Brain microvascular endothelial cell (primary cell): Measurements from ENCODE around the gene HPGD.

Source experiments
- DNase-seq: peaks from one replicate; pipeline ENCODE4 v3.0.0-alpha.2; 2020
- H3K27ac ChIP-seq: fragments of 250-450 bp; sonication (Bioruptor Pico); 2 replicates; pipeline ENCODE4 v1.5.1; 2020; ENCODE audit warnings: mild to moderate bottlenecking, moderate library complexity
- H3K27me3 ChIP-seq: fragments of 250-450 bp; sonication (Bioruptor Pico); replicated peaks from 2 replicates; pipeline ENCODE4 v1.5.1; 2020; ENCODE audit warnings: mild to moderate bottlenecking
- H3K36me3 ChIP-seq: fragments of 250-450 bp; sonication (Bioruptor Pico); replicated peaks from 2 replicates; pipeline ENCODE4 v1.5.1; 2020; ENCODE audit warnings: mild to moderate bottlenecking
- H3K4me3 ChIP-seq: 2 replicates; pipeline ENCODE4 v1.5.1; 2011; ENCODE audit warnings: low read depth, mild to moderate bottlenecking, control low read depth, low read length, moderate library complexity
- in situ Hi-C: cut with HindIII; loops from 2 replicates; pipeline ENCODE4 v1.10.0; 2017; ENCODE audit warnings: low sequenced_read_pairs, low pct_ligation_motif_present
- TF ChIP-seq, protein P1 (sequence below): IDR thresholded peaks from 2 replicates; pipeline ENCODE4 v1.5.1; 2011; ENCODE audit warnings: low read depth, mild to moderate bottlenecking, moderate library complexity, low read length, control low read depth, inconsistent platforms; ENCODE audit errors: missing control alignments

Gene HPGD

GRCh38 chr4:174526731-174527130, 4.4 kb upstream of the HPGD start:
- in situ Hi-C loops = no loop called here
- DNase-seq = no peak
- Histone ChIP-seq H3K27me3 (no peaks in the 10 kb centered on the region), H3K27ac (no peak overlapping the region), H3K36me3 (no peaks in the 10 kb centered on the region), H3K4me3 (no peak overlapping the region)
- TF ChIP-seq, protein P1, sequence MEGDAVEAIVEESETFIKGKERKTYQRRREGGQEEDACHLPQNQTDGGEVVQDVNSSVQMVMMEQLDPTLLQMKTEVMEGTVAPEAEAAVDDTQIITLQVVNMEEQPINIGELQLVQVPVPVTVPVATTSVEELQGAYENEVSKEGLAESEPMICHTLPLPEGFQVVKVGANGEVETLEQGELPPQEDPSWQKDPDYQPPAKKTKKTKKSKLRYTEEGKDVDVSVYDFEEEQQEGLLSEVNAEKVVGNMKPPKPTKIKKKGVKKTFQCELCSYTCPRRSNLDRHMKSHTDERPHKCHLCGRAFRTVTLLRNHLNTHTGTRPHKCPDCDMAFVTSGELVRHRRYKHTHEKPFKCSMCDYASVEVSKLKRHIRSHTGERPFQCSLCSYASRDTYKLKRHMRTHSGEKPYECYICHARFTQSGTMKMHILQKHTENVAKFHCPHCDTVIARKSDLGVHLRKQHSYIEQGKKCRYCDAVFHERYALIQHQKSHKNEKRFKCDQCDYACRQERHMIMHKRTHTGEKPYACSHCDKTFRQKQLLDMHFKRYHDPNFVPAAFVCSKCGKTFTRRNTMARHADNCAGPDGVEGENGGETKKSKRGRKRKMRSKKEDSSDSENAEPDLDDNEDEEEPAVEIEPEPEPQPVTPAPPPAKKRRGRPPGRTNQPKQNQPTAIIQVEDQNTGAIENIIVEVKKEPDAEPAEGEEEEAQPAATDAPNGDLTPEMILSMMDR = no peak

GRCh38 chr4:174524242-174524641, 2.0 kb upstream of the HPGD start:
- no peak overlapping the region for H3K4me3 ChIP-seq
- no peak for DNase-seq
- H3K27ac ChIP-seq = no peak overlapping the region
- in situ Hi-C loops = no loop called here
- TF ChIP-seq, protein P1 = no peak
- H3K36me3 ChIP-seq = no peaks in the 10 kb centered on the region
- no peaks in the 10 kb centered on the region for H3K27me3 ChIP-seq

DNA sequence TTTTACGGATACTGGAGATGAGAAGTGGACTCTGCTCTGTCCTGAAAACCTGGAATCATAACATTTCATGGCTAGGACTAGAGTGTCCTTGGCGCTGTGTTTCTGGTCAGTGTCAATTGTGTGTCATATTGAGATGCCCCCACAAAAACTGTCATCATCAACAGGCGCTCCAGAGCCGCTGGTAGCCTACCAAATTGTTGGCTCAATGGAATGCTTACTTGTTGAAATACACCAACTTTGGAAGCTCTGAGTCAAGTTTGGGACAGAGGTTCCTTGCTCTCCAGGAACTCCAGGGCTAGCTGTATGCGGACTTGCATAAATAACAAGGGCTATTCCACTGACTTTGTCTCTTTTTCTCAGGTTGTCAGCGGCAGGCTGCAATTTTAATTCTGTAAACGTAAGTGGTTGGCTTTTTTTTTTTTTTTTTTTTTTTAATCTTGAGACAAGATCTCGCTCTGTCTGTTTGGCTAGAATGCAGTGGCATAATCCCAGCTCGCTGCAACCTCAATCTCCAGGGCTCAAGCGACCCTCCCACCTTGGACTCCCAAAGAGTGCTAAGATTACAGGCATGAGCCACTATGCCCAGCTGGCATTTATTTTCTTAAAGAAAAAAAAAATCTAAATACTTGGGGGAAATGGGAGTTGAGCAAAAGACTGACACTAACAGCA, 871 bp upstream of the HPGD start:
- H3K4me3 ChIP-seq = peak overlapping the region; percentile 64
- H3K27ac ChIP-seq = no peak overlapping the region

GRCh38 chr4:174521800-174522182, 497 bp downstream of the HPGD start:
- no peak overlapping the region for H3K27ac ChIP-seq
- H3K4me3 ChIP-seq = peak overlapping the region; percentile 64
- in situ Hi-C loops = no loop called here
- TF ChIP-seq, protein P1 = no peak
- no peak for DNase-seq
- no peaks in the 10 kb centered on the region for H3K27me3 ChIP-seq
- no peaks in the 10 kb centered on the region for H3K36me3 ChIP-seq

More for the DNA sequence above, 871 bp upstream of the HPGD start:
- in situ Hi-C loops = no loop called here
- no peak for DNase-seq
- H3K27me3 ChIP-seq = no peaks in the 10 kb centered on the region
- TF ChIP-seq, protein P1 = no peak
- no peaks in the 10 kb centered on the region for H3K36me3 ChIP-seq

- TF ChIP-seq, protein P1 = no peak
- no peak for DNase-seq
- no peak overlapping the region for H3K27ac ChIP-seq
- H3K36me3 ChIP-seq = no peaks in the 10 kb centered on the region
- H3K27me3 ChIP-seq = no peaks in the 10 kb centered on the region
- H3K4me3 ChIP-seq = no peak overlapping the region
- in situ Hi-C loops = no loop called here
Measured at GRCh38 chr4:174520660-174521059, 1.6 kb downstream of the HPGD start.
